Keratinocyte (primary cell): ENCODE results near the gene GLB1L2.

ENCODE experiments used
- CTCF ChIP-seq, 3 experiments: IDR thresholded peaks in 1 of 3; conservative IDR thresholded peaks in 1 of 3; optimal IDR thresholded peaks in 1 of 3; 2 replicates in 2 of 3; 3 replicates in 1 of 3; pipeline versions ENCODE3 to v1.5.1; 2011; ENCODE audit warnings: low read length in 3 of 3, mild to moderate bottlenecking in 3 of 3, moderate library complexity in 2 of 3, control low read depth in 1 of 3, inconsistent platforms in 1 of 3; ENCODE audit not compliant: insufficient read depth in 2 of 3; ENCODE audit errors: extremely low read depth in 1 of 3
- EZH2 ChIP-seq: IDR thresholded peaks from one replicate; pipeline ENCODE4 v1.6.1; 2012; ENCODE audit warnings: inconsistent platforms, mild to moderate bottlenecking, low read length, moderate library complexity

- TF ChIP-seq CTCF (optimal IDR thresholded peaks at IDR 0.05 in 1 of 3, IDR thresholded peaks at IDR 0.05 in 1 of 3, conservative IDR thresholded peaks at IDR 0.05 in 1 of 3; ENCODE audit: extremely low read depth in 1 of 3, insufficient read depth in 2 of 3, low read length in 3 of 3) (no peak), EZH2 (no peak)
These were observed 48.1 kb upstream of the GLB1L2 start for GRCh38 chr11:134283461-134284230.
